OCI-LY7 (cell line): ENCODE data around the gene ITGB4. TPM values are rescaled to one million over a fixed set of nuclear protein-coding genes. Genes with fewer than 3 reads are reported as not detected.

ENCODE experiments used
- BruUV-seq: library from RNA; stranded (reverse); fragments of 400-500 nt; replicated peaks from 2 replicates; lab custom pipeline; 2021; lab: Mats Ljungman, UMichigan
- CTCF ChIA-PET: fragments of 300-600 bp; sonication (Branson Sonifier 250); formaldehyde crosslinking; loops from one replicate; lab custom pipeline; 2022; ENCODE audit warnings: antibody characterized with exemption; ENCODE audit not compliant: unreplicated experiment; lab: Charles Lee
- POLR2A ChIA-PET: fragments of 300-600 bp; sonication (Branson Sonifier 250); formaldehyde crosslinking; loops from one replicate; lab custom pipeline; 2022; ENCODE audit warnings: antibody characterized with exemption; lab: Charles Lee
- DNase-seq: peaks from one replicate; pipeline ENCODE4 v3.0.0-alpha.2; 2015; ENCODE audit warnings: low spot score
- H2AFZ ChIP-seq: fragments of 200-600 bp; sonication (generic), shearing (Covaris generic); 2 replicates; pipeline ENCODE4 v1.6.1; 2014; ENCODE audit warnings: mild to moderate bottlenecking, antibody characterized with exemption, low read length, moderate library complexity
- H3K27ac ChIP-seq: fragments of 200-600 bp; sonication (generic); 2 replicates; pipeline ENCODE4 v1.5.1; 2014; ENCODE audit warnings: mixed run types, low read depth, mild to moderate bottlenecking, moderate library complexity, low read length, inconsistent platforms; ENCODE audit not compliant: poor library complexity, severe bottlenecking
- H3K36me3 ChIP-seq: fragments of 200-600 bp; sonication (generic); 2 replicates; pipeline ENCODE4 v1.6.1; 2014; ENCODE audit warnings: mild to moderate bottlenecking, antibody characterized with exemption, low read length, moderate library complexity, mixed read lengths; ENCODE audit not compliant: insufficient read depth
- H3K4me1 ChIP-seq: fragments of 200-600 bp; sonication (generic); 2 replicates; pipeline ENCODE4 v1.5.1; 2014; ENCODE audit warnings: mild to moderate bottlenecking, low read length; ENCODE audit not compliant: insufficient read depth, poor library complexity, severe bottlenecking
- H3K4me2 ChIP-seq: fragments of 200-600 bp; sonication (generic); 2 replicates; pipeline ENCODE4 v1.6.1; 2014; ENCODE audit warnings: mild to moderate bottlenecking, low read length
- H3K4me3 ChIP-seq: fragments of 200-600 bp; sonication (generic); 2 replicates; pipeline ENCODE4 v1.5.1; 2014; ENCODE audit warnings: mild to moderate bottlenecking, low read depth, low read length; ENCODE audit not compliant: poor library complexity, severe bottlenecking
- H3K79me2 ChIP-seq: fragments of 200-600 bp; sonication (generic); 2 replicates; pipeline ENCODE4 v1.6.1; 2016; ENCODE audit warnings: low read depth, mild to moderate bottlenecking, low read length, moderate library complexity, mixed read lengths; ENCODE audit not compliant: insufficient read depth
- H3K9me2 ChIP-seq: fragments of 200-600 bp; sonication (generic); 2 replicates; pipeline ENCODE4 v1.6.1; 2016; ENCODE audit warnings: mild to moderate bottlenecking, low read length, mixed read lengths; ENCODE audit not compliant: insufficient read depth
- H3K9me3 ChIP-seq: fragments of 200-600 bp; sonication (generic); 2 replicates; pipeline ENCODE4 v1.6.1; 2014; ENCODE audit warnings: mild to moderate bottlenecking, mixed run types, low read length, mixed read lengths
- H4K20me1 ChIP-seq: fragments of 200-600 bp; sonication (generic); 2 replicates; pipeline ENCODE4 v1.6.1; 2014; ENCODE audit warnings: mild to moderate bottlenecking, antibody characterized with exemption, low read length, moderate library complexity, mixed read lengths; ENCODE audit not compliant: insufficient read depth
- EZH2phosphoT487 ChIP-seq: fragments of 200-600 bp; sonication (generic); IDR thresholded peaks from 2 replicates; pipeline ENCODE4 v1.6.1; 2018; ENCODE audit warnings: low read depth, borderline replicate concordance, mild to moderate bottlenecking, mixed run types, antibody characterized with exemption, low read length, moderate library complexity, mixed read lengths
- intact Hi-C: fragments of 100-400 bp; cut with micrococcal nuclease; formaldehyde crosslinking; loops from one replicate; pipeline ENCODE4 v1.10.0; 2022; ENCODE audit not compliant: unreplicated experiment
- total RNA-seq, 2 experiments: library from RNA; depleted of rRNA in 1 of 2; stranded (reverse); fragments of >200 nt in 1 of 2; shearing (Covaris generic) in 1 of 2; gene quantifications; 2 replicates each; pipeline ENCODE4 v1.2.3, GENCODE V29; 2014 to 2022
- TF ChIP-seq, protein P1 (sequence below): fragments of 200-600 bp; sonication (generic); conservative IDR thresholded peaks from 2 replicates; pipeline ENCODE4 v1.5.1; 2014; ENCODE audit warnings: mild to moderate bottlenecking, antibody characterized with exemption, low read length, moderate library complexity, mixed read lengths

The ITGB4 gene
- total RNA-seq, 2 experiments from 2014 or later, result 0.66 to 3.9 TPM

DNA sequence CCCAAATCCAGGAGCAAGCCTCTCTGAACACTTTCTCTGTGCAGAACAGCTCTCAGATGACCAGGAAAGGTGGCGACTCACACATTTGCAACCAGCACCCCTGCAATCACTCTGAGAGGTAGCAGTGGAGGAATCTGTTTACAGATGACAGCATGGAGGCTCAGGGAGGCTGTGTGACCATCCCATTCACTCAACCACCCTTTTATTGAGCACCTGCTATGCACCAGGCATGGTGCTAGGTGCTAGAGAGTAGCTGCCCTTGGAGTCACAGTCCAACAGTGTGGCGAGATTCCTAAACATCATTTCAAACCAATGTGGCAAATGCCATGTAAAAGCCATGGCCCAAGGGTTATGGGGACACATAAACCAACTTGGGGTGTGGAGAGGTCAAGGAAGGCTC is 1.5 kb upstream of the ITGB4 start:
- Histone ChIP-seq H3K4me2 (no peak overlapping the region), H2AFZ (no peak overlapping the region), H3K9me3 (no peaks in the 10 kb centered on the region), H3K36me3 (no peaks in the 10 kb centered on the region), H3K4me3 (no peak overlapping the region), H4K20me1 (no peaks in the 10 kb centered on the region), H3K79me2 (no peaks in the 10 kb centered on the region), H3K4me1 (peaks cover 7% of the 10 kb centered on the region), H3K9me2 (no peaks in the 10 kb centered on the region), H3K27ac (no peak overlapping the region)
- intact Hi-C loops, result no loop called here
- TF ChIP-seq EZH2phosphoT487, result no peak
- TF ChIP-seq, protein P1, sequence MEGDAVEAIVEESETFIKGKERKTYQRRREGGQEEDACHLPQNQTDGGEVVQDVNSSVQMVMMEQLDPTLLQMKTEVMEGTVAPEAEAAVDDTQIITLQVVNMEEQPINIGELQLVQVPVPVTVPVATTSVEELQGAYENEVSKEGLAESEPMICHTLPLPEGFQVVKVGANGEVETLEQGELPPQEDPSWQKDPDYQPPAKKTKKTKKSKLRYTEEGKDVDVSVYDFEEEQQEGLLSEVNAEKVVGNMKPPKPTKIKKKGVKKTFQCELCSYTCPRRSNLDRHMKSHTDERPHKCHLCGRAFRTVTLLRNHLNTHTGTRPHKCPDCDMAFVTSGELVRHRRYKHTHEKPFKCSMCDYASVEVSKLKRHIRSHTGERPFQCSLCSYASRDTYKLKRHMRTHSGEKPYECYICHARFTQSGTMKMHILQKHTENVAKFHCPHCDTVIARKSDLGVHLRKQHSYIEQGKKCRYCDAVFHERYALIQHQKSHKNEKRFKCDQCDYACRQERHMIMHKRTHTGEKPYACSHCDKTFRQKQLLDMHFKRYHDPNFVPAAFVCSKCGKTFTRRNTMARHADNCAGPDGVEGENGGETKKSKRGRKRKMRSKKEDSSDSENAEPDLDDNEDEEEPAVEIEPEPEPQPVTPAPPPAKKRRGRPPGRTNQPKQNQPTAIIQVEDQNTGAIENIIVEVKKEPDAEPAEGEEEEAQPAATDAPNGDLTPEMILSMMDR, result no peak
- DNase-seq, result no peak
- BruUV-seq, result no TSS peak
- POLR2A ChIA-PET, result interaction anchor here (1.0 to 1.8 kb wide), 2 partner anchors 18 to 54 kb away, joined by 3 to 4 read pairs; no protein-coding TSS in a partner anchor
- CTCF ChIA-PET, result no interaction called here

GRCh38 chr17:75721463-75722011 is 278 bp downstream of the ITGB4 start:
- Histone ChIP-seq H4K20me1 (no peaks in the 10 kb centered on the region), H3K9me2 (no peaks in the 10 kb centered on the region), H3K36me3 (no peaks in the 10 kb centered on the region), H3K4me1 (peaks cover 7% of the 10 kb centered on the region), H3K4me2 (peak overlapping the region; percentile 52), H3K4me3 (peak overlapping the region; percentile 8), H3K27ac (no peak overlapping the region), H2AFZ (no peak overlapping the region), H3K9me3 (no peaks in the 10 kb centered on the region), H3K79me2 (no peaks in the 10 kb centered on the region)
- CTCF ChIA-PET, result interaction anchor here (0.6 to 1.3 kb wide), 4 partner anchors 16 to 708 kb away, joined by 3 to 4 read pairs (median 4); partner anchors contain the start of gene SMIM5
- DNase-seq, result no peak
- TF ChIP-seq, protein P1, result no peak
- TF ChIP-seq EZH2phosphoT487, result no peak
- no TSS peak for BruUV-seq
- POLR2A ChIA-PET, result no interaction called here
- intact Hi-C loops, result no loop called here

GRCh38 chr17:75722076-75722475 is 817 bp downstream of the ITGB4 start:
- CTCF ChIA-PET, result interaction anchor here (0.6 to 1.3 kb wide), 4 partner anchors 9 to 708 kb away, joined by 3 to 4 read pairs (median 4); partner anchors contain the start of gene SMIM5
- H3K4me3 ChIP-seq, result no peak overlapping the region
- H3K36me3 ChIP-seq, result no peaks in the 10 kb centered on the region
- H2AFZ ChIP-seq, result no peak overlapping the region
- no peak for TF ChIP-seq EZH2phosphoT487
- TF ChIP-seq, protein P1, result no peak
- BruUV-seq, result no TSS peak
- H3K9me2 ChIP-seq, result no peaks in the 10 kb centered on the region
- H3K79me2 ChIP-seq, result no peaks in the 10 kb centered on the region
- no peak overlapping the region for H3K27ac ChIP-seq
- no peaks in the 10 kb centered on the region for H3K9me3 ChIP-seq
- H4K20me1 ChIP-seq, result no peaks in the 10 kb centered on the region
- H3K4me1 ChIP-seq, result peaks cover 7% of the 10 kb centered on the region
- H3K4me2 ChIP-seq, result no peak overlapping the region
- POLR2A ChIA-PET, result no interaction called here
- DNase-seq, result no peak
- intact Hi-C loops, result no loop called here
